ENCODE data around the gene PWWP2B.
A peak's percentile ranks its signal among the peaks of the same experiment; 100 is the strongest.

The PWWP2B gene

DNA sequence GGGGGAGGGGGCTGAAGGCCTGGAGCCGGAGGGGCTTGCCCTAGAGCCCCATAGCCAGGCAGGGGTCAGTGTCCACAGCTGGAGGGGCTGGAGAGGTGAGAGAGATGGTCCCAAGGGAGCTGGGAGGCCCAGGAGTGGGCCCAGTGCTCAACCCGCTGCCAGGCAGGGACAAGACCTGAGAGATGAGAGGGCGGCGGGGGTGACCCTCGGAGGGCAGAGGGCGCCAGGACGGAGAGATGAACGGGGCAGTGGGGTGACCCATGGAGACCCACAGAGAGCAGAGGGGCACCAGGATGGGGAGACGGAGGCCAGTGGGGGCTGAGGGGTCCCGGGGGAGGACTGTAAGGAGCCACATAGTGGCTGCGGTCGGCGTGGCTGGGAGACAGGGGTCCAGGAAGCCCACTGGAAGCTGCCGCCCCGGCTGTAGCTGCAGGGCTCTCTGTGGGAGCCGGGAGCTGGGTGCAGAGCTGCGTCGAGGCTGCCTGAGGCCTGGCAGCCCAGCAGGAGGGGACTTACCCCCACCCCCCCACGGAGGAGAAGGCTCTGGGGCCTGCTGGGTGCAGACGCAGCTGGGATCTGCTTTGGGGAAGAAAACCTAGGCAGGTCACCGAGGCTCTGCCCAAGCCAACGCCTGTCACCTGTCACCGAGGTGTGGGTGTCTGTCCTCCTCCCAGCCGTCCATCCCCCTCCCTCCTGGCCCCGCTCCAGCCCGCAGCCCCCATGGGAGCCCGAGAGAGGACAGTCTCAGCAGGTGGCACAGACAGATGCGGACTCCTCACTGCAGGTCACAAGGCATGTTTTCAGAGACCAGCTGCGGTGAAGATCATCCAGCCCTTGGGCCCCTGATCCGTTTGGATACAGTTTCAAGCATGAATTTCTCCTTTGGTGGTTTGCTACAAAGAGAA is 25.1 kb downstream of the PWWP2B start:
- Histone ChIP-seq H3K9me2 (replicated peaks; ENCODE audit: low read depth, low read length) (no peaks in the 10 kb centered on the region), H2AFZ (ENCODE audit: low read length) (no peak overlapping the region), H4K20me1 (ENCODE audit: insufficient read depth, low read length, poor library complexity, severe bottlenecking) (no peaks in the 10 kb centered on the region), H3K9ac (ENCODE audit: low read depth, low read length, poor library complexity, severe bottlenecking) (peak overlapping the region; percentile 87), H3K4me1 (ENCODE audit: insufficient read depth, low read length, poor library complexity, severe bottlenecking) (peaks cover 65% of the 10 kb centered on the region), H3K4me2 (ENCODE audit: low read depth, low read length, poor library complexity, severe bottlenecking) (peak overlapping the region; percentile 86), H3K4me3 (ENCODE audit: low read length, poor library complexity, severe bottlenecking) (peak overlapping the region; percentile 68), H3F3A (ENCODE audit: low read depth) (peaks cover 7% of the 10 kb centered on the region; the same call in 1 of the 2 replicates), H3K9me3 (ENCODE audit: insufficient read depth, low read depth, low read length) (no peaks in the 10 kb centered on the region), H3K36me3 (ENCODE audit: insufficient read depth, low read length) (peaks cover 3% of the 10 kb centered on the region; the same call in 1 of the 2 replicates), H3K79me2 (ENCODE audit: insufficient read depth, low read length) (peaks cover 27% of the 10 kb centered on the region; the same call in 1 of the 2 replicates), H3K27me3 (ENCODE audit: insufficient read depth, low read length, poor library complexity, severe bottlenecking) (no peaks in the 10 kb centered on the region)
- TF ChIP-seq EZH2phosphoT487 (IDR thresholded peaks at IDR 0.05; ENCODE audit: borderline replicate concordance), result no peak
- TF ChIP-seq CTCF (conservative IDR thresholded peaks at IDR 0.05; ENCODE audit: low read length), result no peak

DNA sequence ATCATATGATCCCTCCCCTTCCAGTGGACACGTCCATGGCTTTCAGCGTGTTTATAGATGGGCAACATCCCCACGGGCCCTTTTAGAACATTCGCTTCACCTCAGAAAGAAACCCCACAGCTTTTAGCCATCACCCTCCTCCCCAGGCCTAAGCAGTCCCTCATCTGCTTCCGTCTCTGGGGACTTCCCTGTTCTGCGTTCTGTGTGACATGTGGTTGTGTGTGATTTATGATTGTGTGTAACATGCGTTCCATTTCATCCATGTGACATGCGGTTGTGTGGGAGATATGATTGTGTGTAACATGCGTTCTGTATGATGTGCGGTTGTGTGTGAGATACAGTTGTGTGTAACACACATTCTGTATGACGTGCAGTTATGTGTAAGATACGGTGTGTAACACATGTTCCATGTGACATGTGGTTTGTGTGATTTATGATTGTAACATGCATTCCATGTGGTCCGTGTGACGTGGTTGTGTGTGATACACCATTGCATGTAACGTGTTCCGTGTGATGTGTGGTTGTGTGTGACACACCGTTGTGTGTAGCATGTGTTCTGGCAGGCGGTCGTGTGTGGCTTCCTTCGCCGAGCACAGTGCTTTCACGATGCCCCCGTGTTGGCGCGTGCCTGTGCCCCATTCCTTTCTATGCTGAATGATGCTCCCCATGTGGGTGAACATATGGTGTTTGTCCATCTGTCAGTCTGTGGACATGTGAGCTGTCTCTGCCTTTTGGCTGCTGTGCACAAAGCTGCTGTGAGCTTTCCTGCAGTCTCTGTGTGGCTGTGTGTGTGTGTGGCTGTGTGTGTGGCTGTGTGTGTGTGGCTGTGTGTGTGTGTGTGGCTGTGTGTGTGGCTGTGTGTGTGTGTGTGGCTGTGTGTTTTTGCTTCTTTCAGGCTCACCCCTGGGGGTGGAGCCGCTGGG is 26.2 kb downstream of the PWWP2B start:
- no peak overlapping the region for H3K4me3 ChIP-seq (ENCODE audit: low read length, poor library complexity, severe bottlenecking)
- peak overlapping the region; percentile 86 for H3K4me2 ChIP-seq (ENCODE audit: low read depth, low read length, poor library complexity, severe bottlenecking)

More for the DNA sequence above, 26.2 kb downstream of the PWWP2B start:
- H2AFZ ChIP-seq (ENCODE audit: low read length), result no peak overlapping the region
- H3K9ac ChIP-seq (ENCODE audit: low read depth, low read length, poor library complexity, severe bottlenecking), result peak overlapping the region; percentile 87
- no peaks in the 10 kb centered on the region for H3K9me3 ChIP-seq (ENCODE audit: insufficient read depth, low read depth, low read length)
- H3K79me2 ChIP-seq (ENCODE audit: insufficient read depth, low read length), result peaks cover 23% of the 10 kb centered on the region; the same call in 1 of the 2 replicates
- TF ChIP-seq CTCF (conservative IDR thresholded peaks at IDR 0.05; ENCODE audit: low read length), result no peak
- TF ChIP-seq EZH2phosphoT487 (IDR thresholded peaks at IDR 0.05; ENCODE audit: borderline replicate concordance), result no peak
- H3K9me2 ChIP-seq (replicated peaks; ENCODE audit: low read depth, low read length), result no peaks in the 10 kb centered on the region
- H3K27me3 ChIP-seq (ENCODE audit: insufficient read depth, low read length, poor library complexity, severe bottlenecking), result no peaks in the 10 kb centered on the region
- H4K20me1 ChIP-seq (ENCODE audit: insufficient read depth, low read length, poor library complexity, severe bottlenecking), result no peaks in the 10 kb centered on the region
- peaks cover 7% of the 10 kb centered on the region; the same call in 1 of the 2 replicates for H3F3A ChIP-seq (ENCODE audit: low read depth)
- H3K4me1 ChIP-seq (ENCODE audit: insufficient read depth, low read length, poor library complexity, severe bottlenecking), result peaks cover 60% of the 10 kb centered on the region
- peaks cover under 1% of the 10 kb centered on the region; the same call in 1 of the 2 replicates for H3K36me3 ChIP-seq (ENCODE audit: insufficient read depth, low read length)

Measured in Loucy (cell line).